Activated CD8-positive, alpha-beta memory T cell treated with anti-CD3 and anti-CD28 coated beads, Interleukin-2, amount 10 ng/mL, durations not matched to agents 7 days and 5 days (primary cell): ENCODE data around the gene TMEM35B. TPM values are rescaled to one million over a fixed set of nuclear protein-coding genes. Genes with fewer than 3 reads are reported as not detected.
"Not testable (repeated sequence)": the region's sequence is repeated elsewhere in the genome, so short reads cannot be mapped to it uniquely, and the experiment has no call there.

Experiments
- ATAC-seq: fragments of 150-1000 bp; cut with Tn5 transposase; one replicate; pipeline ENCODE4 v1.10.0; 2021; ENCODE audit warnings: moderate library complexity
- CTCF ChIA-PET: fragments of 350-600 bp; sonication (Branson Sonifier 250); formaldehyde crosslinking; loops from one replicate; lab custom pipeline; 2021; ENCODE audit warnings: antibody characterized with exemption; lab: Charles Lee
- DNase-seq: peaks from one replicate; pipeline ENCODE4 v3.0.0-alpha.2; 2020
- H3K27ac Mint-ChIP-seq: one replicate; pipeline ENCODE4 v1.8.0; 2021; ENCODE audit warnings: mild to moderate bottlenecking, mixed read lengths
- H3K27me3 Mint-ChIP-seq: one replicate; pipeline ENCODE4 v1.8.0; 2021; ENCODE audit warnings: mixed read lengths
- H3K36me3 Mint-ChIP-seq: one replicate; pipeline ENCODE4 v1.8.0; 2021; ENCODE audit warnings: mild to moderate bottlenecking, mixed read lengths
- H3K4me1 Mint-ChIP-seq: one replicate; pipeline ENCODE4 v1.8.0; 2021; ENCODE audit warnings: mixed read lengths
- H3K4me3 Mint-ChIP-seq: one replicate; pipeline ENCODE4 v1.8.0; 2021; ENCODE audit warnings: mild to moderate bottlenecking, moderate library complexity, mixed read lengths
- H3K9me3 Mint-ChIP-seq: one replicate; pipeline ENCODE4 v1.8.0; 2022; ENCODE audit warnings: low read depth, mixed read lengths
- total RNA-seq, 2 experiments: library from RNA; stranded (reverse); gene quantifications; one replicate each; pipeline ENCODE4 v1.2.3, GENCODE V29; 2021

Gene TMEM35B
- total RNA-seq, 2 experiments from 2014 or later, result 29.6 to 30.2 TPM

DNA sequence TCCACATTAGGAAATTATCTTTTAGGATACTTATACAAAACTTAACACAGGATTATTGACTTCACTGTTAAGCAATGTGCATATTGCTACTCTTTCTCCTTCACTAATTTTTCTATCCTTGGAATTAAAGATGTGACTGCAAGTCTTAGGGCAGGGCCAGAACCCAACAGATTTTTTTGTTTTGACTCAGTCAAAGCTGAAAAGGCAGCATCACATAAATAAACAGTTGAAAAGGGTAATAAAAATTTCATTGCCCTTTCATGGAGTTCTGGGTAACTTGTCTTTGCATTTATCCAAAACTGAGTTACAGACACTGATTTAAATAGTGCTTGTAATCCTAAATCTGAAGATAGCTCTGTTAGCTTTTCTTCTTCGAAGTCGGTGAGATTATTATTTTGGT lies 1.9 kb upstream of the TMEM35B start:
- no peak overlapping the region for H3K27ac Mint-ChIP-seq
- CTCF ChIA-PET, result interaction anchor here (0.8 to 2.0 kb wide), 4 partner anchors 19 to 215 kb away, joined by 3 to 9 read pairs (median 4); no protein-coding TSS in a partner anchor
- DNase-seq, result no peak
- H3K4me3 Mint-ChIP-seq, result no peak overlapping the region
- no peak for ATAC-seq
- H3K4me1 Mint-ChIP-seq, result peaks cover 32% of the 10 kb centered on the region
- peaks cover 18% of the 10 kb centered on the region for H3K36me3 Mint-ChIP-seq
- no peaks in the 10 kb centered on the region for H3K9me3 Mint-ChIP-seq
- H3K27me3 Mint-ChIP-seq, result no peaks in the 10 kb centered on the region

DNA sequence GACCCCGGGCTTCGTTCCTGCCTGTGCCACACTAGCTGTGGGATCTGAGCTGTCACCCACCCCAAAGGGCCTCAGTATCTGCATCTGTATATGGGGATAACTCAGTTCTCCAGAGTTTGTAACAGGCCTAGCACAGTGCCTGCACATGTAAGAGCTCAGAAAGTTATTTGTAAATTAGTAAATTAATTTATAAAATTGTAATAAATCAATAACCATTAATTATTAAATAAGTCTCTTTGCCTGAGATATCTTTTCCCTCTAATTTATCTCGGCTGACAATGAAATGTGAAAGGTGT lies 410 bp upstream of the TMEM35B start:
- Mint-ChIP-seq H3K4me1 (peaks cover 33% of the 10 kb centered on the region), H3K27ac (peak overlapping the region; percentile 90), H3K36me3 (peaks cover 24% of the 10 kb centered on the region), H3K4me3 (peak overlapping the region; percentile 99)
- H3K27me3 Mint-ChIP-seq, ATAC-seq, H3K9me3 Mint-ChIP-seq, DNase-seq: not testable (repeated sequence)
- CTCF ChIA-PET, result interaction anchor here (0.8 to 2.2 kb wide), 9 partner anchors 11 to 217 kb away, joined by 3 to 9 read pairs (median 5); partner anchors contain the start of genes SMIM12, ZMYM1 and ZMYM6

GRCh38 chr1:34984435-34984792 lies 733 bp downstream of the TMEM35B start:
- Mint-ChIP-seq H3K27ac (peak overlapping the region; percentile 97), H3K36me3 (peaks cover 23% of the 10 kb centered on the region), H3K4me1 (peaks cover 33% of the 10 kb centered on the region), H3K9me3 (no peaks in the 10 kb centered on the region), H3K4me3 (peak overlapping the region; percentile 99), H3K27me3 (no peaks in the 10 kb centered on the region)
- ATAC-seq (peak; percentile 13), DNase-seq (no peak)
- CTCF ChIA-PET, result interaction anchor here (0.6 to 2.2 kb wide), 8 partner anchors 12 to 132 kb away, joined by 3 to 7 read pairs (median 5); partner anchors contain the start of genes SMIM12, ZMYM1 and ZMYM6

GRCh38 chr1:34983700-34984355 lies 1.3 kb downstream of the TMEM35B start:
- CTCF ChIA-PET, result interaction anchor here (0.6 to 2.2 kb wide), 6 partner anchors 11 to 131 kb away, joined by 3 to 7 read pairs (median 5); partner anchors contain the start of genes SMIM12 and ZMYM1
- ATAC-seq (no peak), DNase-seq (no peak)
- H3K27ac Mint-ChIP-seq, result peak overlapping the region; percentile 97
- H3K4me3 Mint-ChIP-seq, result peak overlapping the region; percentile 99
- H3K4me1 Mint-ChIP-seq, result peaks cover 33% of the 10 kb centered on the region
- H3K36me3 Mint-ChIP-seq, result peaks cover 23% of the 10 kb centered on the region
- H3K9me3 Mint-ChIP-seq, result no peaks in the 10 kb centered on the region
- H3K27me3 Mint-ChIP-seq, result no peaks in the 10 kb centered on the region

- Mint-ChIP-seq H3K27me3 (no peaks in the 10 kb centered on the region), H3K27ac (peak overlapping the region; percentile 56)
- CTCF ChIA-PET, result interaction anchor here (1.1 to 1.4 kb wide), 3 partner anchors 48 to 130 kb away, joined by 3 to 4 read pairs (median 3); partner anchors contain the start of gene ZMYM6
These were observed 2.2 kb downstream of the TMEM35B start for GRCh38 chr1:34982820-34983376.

DNA sequence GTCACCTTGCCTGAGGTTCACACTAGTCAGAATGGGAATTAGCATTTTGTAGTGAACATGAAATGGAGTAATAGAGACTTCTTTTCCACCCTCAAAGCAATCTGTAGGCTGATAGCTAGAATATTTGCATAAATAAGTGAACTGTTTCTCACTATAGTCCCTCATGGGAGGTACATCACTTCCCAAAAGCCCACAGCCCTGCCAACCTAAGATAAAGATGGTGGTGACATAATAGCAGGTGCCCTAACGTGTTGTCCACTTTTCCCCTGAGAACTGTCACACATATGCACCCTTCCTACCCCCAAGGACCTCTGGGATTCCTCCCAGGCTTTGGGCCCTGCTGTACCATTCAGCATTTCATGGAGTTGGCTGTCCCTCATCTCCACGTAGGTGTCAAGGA lies 4.4 kb downstream of the TMEM35B start:
- Mint-ChIP-seq H3K27ac (no peak overlapping the region), H3K4me3 (no peak overlapping the region), H3K27me3 (no peaks in the 10 kb centered on the region), H3K36me3 (peaks cover 24% of the 10 kb centered on the region), H3K4me1 (peaks cover 22% of the 10 kb centered on the region), H3K9me3 (no peaks in the 10 kb centered on the region)
- ATAC-seq (no peak), DNase-seq (no peak)
- CTCF ChIA-PET, result no interaction called here

More at GRCh38 chr1:34982820-34983376, 2.2 kb downstream of the TMEM35B start:
- Mint-ChIP-seq H3K9me3 (no peaks in the 10 kb centered on the region), H3K36me3 (peaks cover 20% of the 10 kb centered on the region), H3K4me3 (no peak overlapping the region), H3K4me1 (peaks cover 30% of the 10 kb centered on the region)
- ATAC-seq, result no peak
- DNase-seq, result no peak

- ATAC-seq (no peak), DNase-seq (no peak)
- H3K36me3 Mint-ChIP-seq, result peaks cover 24% of the 10 kb centered on the region
- CTCF ChIA-PET, result no interaction called here
- no peaks in the 10 kb centered on the region for H3K27me3 Mint-ChIP-seq
- H3K27ac Mint-ChIP-seq, result no peak overlapping the region
- H3K4me1 Mint-ChIP-seq, result peaks cover 14% of the 10 kb centered on the region
- no peaks in the 10 kb centered on the region for H3K9me3 Mint-ChIP-seq
- no peak overlapping the region for H3K4me3 Mint-ChIP-seq
These were observed 6.2 kb downstream of the TMEM35B start for GRCh38 chr1:34978921-34979320.

- H3K27me3 Mint-ChIP-seq, result no peaks in the 10 kb centered on the region
- H3K27ac Mint-ChIP-seq, result no peak overlapping the region
- peaks cover 6% of the 10 kb centered on the region for H3K4me1 Mint-ChIP-seq
These were observed 7.3 kb downstream of the TMEM35B start for GRCh38 chr1:34977858-34978257.

DNA sequence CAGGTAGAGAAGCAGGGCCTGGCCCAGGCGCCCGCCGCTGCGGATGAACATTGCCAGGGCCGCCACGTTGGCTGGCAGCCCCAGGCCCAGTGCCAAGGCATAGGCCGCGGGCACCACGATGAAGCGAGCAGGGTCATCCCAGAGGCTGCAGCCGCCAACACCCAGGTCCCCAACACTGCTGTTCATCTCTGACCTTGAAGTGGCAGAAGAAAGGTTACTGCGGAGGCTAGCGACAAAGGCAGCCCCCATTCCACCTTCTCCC lies 8.0 kb downstream of the TMEM35B start:
- Mint-ChIP-seq H3K4me3 (no peak overlapping the region), H3K36me3 (peaks cover 24% of the 10 kb centered on the region), H3K4me1 (peaks cover 6% of the 10 kb centered on the region), H3K9me3 (no peaks in the 10 kb centered on the region), H3K27me3 (no peaks in the 10 kb centered on the region), H3K27ac (no peak overlapping the region)
- ATAC-seq (no peak), DNase-seq (no peak)
- CTCF ChIA-PET, result no interaction called here

More at GRCh38 chr1:34977858-34978257, 7.3 kb downstream of the TMEM35B start:
- ATAC-seq (no peak), DNase-seq (no peak)
- peaks cover 24% of the 10 kb centered on the region for H3K36me3 Mint-ChIP-seq
- CTCF ChIA-PET, result no interaction called here
- H3K9me3 Mint-ChIP-seq, result no peaks in the 10 kb centered on the region
- no peak overlapping the region for H3K4me3 Mint-ChIP-seq

DNA sequence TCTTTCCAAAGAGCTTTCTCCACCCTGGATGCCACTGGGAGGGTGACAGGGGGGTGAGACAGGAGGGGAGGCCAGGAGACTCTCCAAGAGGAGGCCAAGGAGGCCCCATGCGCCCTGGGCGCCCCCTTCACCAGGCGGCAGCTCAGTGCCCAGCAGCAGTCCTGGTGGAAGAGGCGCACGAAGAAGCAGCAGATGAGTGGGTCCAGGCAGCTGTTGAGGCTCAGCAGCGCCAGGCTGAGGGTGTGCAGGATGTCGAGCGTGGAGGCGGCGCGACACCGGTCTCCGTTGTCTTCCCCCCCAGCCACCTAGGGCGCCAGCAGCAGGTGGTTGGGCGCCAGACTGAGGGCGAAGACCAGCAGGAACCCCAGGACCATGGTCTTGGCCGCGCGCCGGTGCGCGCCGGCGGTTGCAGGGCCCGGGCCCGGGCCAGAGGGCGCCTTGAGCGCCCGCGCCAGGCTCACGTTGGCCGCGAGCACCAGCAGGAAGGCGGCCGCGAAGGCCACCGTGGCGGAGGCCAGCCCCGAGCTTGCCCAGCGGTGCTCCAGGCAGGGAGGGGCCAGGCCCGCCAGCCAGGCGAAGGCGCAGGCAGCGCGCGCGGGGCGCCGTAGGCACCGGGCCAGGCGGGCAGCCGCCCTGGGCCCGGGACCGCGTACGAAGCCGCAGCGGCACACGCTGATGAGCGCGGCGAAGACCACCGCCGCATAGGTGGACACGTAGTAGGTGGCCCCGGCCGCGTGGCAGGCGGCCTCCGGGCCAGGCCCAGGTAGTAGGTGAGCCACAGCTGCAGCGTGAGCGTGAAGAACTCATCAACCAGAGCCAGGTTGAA lies 8.6 kb downstream of the TMEM35B start:
- no peak for ATAC-seq
- Mint-ChIP-seq H3K27ac (no peak overlapping the region), H3K36me3 (peaks cover 19% of the 10 kb centered on the region), H3K9me3 (no peaks in the 10 kb centered on the region), H3K4me1 (peaks cover 4% of the 10 kb centered on the region), H3K4me3 (no peak overlapping the region), H3K27me3 (no peaks in the 10 kb centered on the region)
- CTCF ChIA-PET, result no interaction called here
- no peak for DNase-seq

DNA sequence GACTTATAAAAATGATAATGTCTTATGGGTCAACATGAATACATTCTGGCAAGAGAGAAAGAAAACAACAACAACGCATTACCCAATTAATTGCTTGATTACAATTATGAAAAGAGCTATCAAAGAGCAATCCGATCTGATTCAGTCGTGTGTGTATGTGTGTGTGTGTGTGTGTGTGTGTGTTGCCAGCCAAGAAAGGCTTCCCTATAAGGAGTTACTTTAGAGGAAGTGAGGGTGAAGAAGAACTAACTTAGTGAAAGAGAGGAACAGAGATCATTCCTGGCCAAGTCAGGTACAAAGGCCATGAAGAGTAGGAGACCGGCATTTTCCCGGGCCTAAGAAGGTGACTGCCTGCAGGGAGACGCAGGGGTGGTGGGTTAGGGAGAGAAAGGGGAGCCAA lies 9.4 kb downstream of the TMEM35B start:
- no peak for DNase-seq
- H3K9me3 Mint-ChIP-seq, result no peaks in the 10 kb centered on the region
- H3K4me1 Mint-ChIP-seq, result peaks cover 4% of the 10 kb centered on the region
- CTCF ChIA-PET, result no interaction called here
- peaks cover 13% of the 10 kb centered on the region for H3K36me3 Mint-ChIP-seq
- H3K27me3 Mint-ChIP-seq, result no peaks in the 10 kb centered on the region
- no peak for ATAC-seq
- no peak overlapping the region for H3K27ac Mint-ChIP-seq
- H3K4me3 Mint-ChIP-seq, result no peak overlapping the region

DNA sequence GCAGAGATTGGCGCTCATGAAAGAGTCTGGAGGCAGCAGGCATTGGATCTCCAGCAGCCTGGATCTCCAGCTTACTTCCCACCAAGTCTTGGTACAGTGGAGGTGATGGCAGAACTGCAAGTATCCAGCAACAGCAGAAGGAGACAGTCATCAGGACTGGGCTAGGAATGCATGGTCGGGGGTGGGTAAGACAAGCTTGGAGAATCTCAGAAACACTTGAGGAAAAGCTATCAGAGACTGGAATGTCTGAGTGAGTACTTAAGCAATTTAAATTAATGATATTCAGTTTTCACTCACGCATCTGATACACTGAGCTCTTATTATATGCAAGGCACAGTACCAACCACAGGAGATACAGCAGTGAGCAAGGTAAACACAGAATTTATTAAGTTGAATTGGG lies 9.8 kb downstream of the TMEM35B start:
- Mint-ChIP-seq H3K36me3 (peaks cover 13% of the 10 kb centered on the region), H3K9me3 (no peaks in the 10 kb centered on the region), H3K27me3 (no peaks in the 10 kb centered on the region), H3K4me1 (peaks cover 4% of the 10 kb centered on the region), H3K4me3 (no peak overlapping the region), H3K27ac (no peak overlapping the region)
- ATAC-seq (no peak), DNase-seq (no peak)
- CTCF ChIA-PET, result interaction anchor here (1.4 kb wide), 1 partner anchor 10 kb away, joined by 3 read pairs; the partner anchor contains the start of gene TMEM35B

DNA sequence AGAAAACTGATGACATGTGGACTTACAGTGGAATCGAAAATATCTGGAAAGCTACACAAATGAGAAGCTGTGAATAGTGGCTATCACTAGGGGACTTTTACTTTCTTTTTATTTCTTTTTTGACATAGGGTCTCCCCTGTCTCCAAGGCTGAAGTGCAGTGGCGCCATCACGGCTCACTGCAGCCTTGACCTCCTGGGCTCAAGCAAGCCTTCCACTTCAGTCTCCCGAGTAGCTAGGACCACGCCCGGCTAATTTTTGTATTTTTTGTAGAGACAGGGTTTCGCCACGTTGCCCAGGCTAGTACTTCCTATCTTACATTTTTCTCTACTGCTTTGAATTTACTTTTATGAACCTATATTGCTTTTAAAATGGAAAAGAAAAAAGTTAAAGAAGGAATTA lies 10.5 kb downstream of the TMEM35B start:
- CTCF ChIA-PET, result interaction anchor here (1.4 kb wide), 1 partner anchor 11 kb away, joined by 3 read pairs; the partner anchor contains the start of gene TMEM35B
- no peak for ATAC-seq
- no peak overlapping the region for H3K4me3 Mint-ChIP-seq
- peaks cover 4% of the 10 kb centered on the region for H3K4me1 Mint-ChIP-seq
- peaks cover 13% of the 10 kb centered on the region for H3K36me3 Mint-ChIP-seq
- H3K27ac Mint-ChIP-seq, result no peak overlapping the region
- no peak for DNase-seq
- no peaks in the 10 kb centered on the region for H3K9me3 Mint-ChIP-seq
- H3K27me3 Mint-ChIP-seq, result no peaks in the 10 kb centered on the region
